ENCODE measurements around the gene CPED1. TPM values are rescaled to one million over a fixed set of nuclear protein-coding genes. Genes with fewer than 3 reads are reported as not detected.

CPED1 gene
- polyA plus RNA-seq, 1 donor from 2014 or later: not detected

Small RNAs within 50 kb of the gene (small RNA-seq; reads per million reads assigned to genes)
- 0 reads per million in 3 experiments for gene HMGN1P18
- gene RNA5SP240: 0 reads per million in 3 experiments
- gene RNA5SP241: 0 to 0.06 (median 0.03) reads per million in 3 experiments
- gene RNU6-517P: 0.76 to 6.8 (median 1.1) reads per million in 3 experiments

Other genes starting within 250 kb of the CPED1 start
- 2.2 and 3.5 TPM in 2 replicates for gene TSPAN12, start 130.6 kb upstream of the CPED1 start, polyA plus RNA-seq
- 19.4 and 19.7 TPM in 2 replicates for gene ING3, start 37.9 kb upstream of the CPED1 start, polyA plus RNA-seq